NCI-H526 (cell line): ENCODE measurements around the gene CDC14A.
"Not testable (repeated sequence)": the region's sequence is repeated elsewhere in the genome, so short reads cannot be mapped to it uniquely, and the experiment has no call there.

Source experiments
- DNase-seq, 2 experiments: peaks; one replicate each; lab custom pipeline; 2025; lab: John Stamatoyannopoulos, UW

CDC14A gene

DNA sequence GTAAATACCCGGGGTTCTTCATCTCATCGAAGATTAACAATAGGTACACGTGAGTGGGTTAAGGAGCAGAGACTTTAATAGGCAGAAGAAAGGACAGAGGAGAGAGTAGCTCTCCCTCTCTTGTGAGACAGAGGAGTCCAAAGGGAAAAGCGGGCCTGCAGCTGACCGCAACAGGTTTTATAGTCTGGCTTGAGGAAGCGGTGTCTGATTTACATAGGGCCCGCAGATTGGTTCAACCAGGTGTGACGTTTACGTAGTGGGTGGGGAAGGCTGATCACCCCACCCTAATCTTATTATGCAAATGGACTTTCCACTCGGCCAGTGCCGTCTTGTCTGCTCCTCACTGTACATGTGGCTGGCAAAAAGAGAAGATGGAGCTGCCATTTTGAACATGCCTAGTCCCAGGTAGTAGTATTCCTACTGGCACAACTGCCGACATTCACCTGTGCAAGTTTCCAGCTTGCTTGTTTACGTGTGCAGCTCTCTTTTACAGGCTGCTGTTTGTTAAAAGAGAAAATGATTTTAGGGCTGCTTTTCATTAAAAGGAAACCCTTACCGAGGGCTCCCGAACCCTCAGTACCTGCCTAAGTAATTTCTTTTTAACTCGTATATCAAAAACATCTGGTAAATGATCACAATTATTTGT is 10.6 kb downstream of the CDC14A start:
- DNase-seq = peak; percentile 38 to 59

DNA sequence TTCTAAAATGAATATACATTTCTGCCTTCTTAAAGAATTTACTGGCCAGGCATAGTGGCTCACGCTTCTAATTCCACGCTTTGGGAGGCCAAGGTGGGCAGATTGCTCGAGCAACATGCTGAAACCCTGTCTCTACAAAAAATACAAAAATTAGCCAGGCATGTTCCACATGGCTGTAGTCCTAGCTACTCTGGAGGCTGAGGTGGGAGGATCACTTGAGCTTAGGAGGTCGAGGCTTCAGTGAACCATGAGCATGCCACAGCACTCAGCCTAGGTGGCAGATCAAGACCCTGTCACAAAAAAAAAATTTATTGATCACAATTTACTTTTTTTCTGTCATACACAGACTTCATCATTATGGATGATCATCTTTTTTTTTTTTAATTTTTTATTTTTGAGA is 11.5 kb downstream of the CDC14A start:
- DNase-seq = no peak

DNA sequence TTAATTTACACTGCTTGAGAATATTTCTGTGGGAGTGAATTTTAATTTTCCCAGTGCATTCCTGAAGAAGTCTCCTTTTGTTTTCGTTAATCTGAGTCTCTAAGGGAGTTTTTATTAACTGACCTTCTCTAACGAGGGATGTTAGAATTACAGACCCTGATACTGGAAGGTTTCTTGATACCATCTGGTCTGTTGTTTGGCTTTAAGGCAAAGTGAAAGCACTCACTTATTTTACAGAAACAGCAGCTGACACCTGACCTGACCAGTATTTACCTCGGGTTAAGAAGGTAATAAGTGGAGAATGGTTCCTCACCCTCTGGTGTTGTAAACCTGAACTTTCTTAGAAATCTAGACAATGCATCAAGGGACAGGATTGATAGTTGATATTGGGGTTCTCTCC is 12.4 kb downstream of the CDC14A start:
- DNase-seq = no peak

- no peak for DNase-seq
Measured at GRCh38 chr1:100366209-100366525, 13.9 kb downstream of the CDC14A start.

DNA sequence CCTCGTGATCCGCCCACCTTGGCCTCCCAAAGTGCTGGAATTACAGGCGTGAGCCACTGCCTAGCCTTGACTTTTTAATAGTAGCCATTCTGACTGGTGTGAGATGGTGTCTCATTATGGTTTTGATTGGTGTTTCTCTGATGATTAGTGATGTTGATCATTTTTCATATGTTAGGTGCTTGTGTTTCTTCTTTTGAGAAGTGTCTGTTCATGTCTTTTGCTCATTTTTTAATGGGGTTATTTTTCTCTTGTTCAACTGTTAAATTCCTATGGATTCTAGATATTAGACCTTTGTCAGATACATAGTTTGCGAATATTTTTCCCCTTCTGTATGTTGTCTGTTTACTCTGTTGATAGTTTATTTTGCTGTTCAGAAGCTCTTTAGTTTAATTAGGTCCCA is 17.0 kb downstream of the CDC14A start:
- DNase-seq = not testable (repeated sequence)

GRCh38 chr1:100373953-100374352 is 21.6 kb downstream of the CDC14A start:
- not testable (repeated sequence) for DNase-seq

DNA sequence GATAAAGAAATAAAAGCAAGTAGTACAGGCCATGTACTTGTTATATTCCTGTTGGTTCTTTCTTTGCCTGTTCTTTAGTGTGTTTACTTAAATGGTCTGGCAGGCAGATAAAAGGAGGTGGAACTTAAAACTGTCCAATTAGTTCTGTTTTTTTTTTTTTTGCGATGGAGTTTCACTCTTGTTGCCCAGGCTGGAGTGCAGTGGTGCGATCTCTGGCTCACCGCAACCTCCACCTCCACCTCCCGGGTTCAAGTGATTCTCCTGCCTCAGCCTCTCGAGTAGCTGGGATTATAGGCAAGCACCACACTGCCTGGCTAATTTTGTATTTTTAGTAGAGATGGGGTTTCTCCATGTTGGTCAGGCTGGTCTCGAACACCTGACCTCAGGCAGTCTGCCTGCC is 24.6 kb downstream of the CDC14A start:
- not testable (repeated sequence) for DNase-seq

GRCh38 chr1:100377590-100378361 is 25.5 kb downstream of the CDC14A start:
- no peak for DNase-seq

GRCh38 chr1:100378956-100379355 is 26.6 kb downstream of the CDC14A start:
- no peak for DNase-seq

GRCh38 chr1:100380635-100381034 is 28.3 kb downstream of the CDC14A start:
- DNase-seq = no peak

- DNase-seq = no peak
Measured at GRCh38 chr1:100382657-100383056, 30.4 kb downstream of the CDC14A start.

GRCh38 chr1:100383743-100384405 is 31.6 kb downstream of the CDC14A start:
- DNase-seq = no peak

- DNase-seq = no peak
Measured at GRCh38 chr1:100387209-100387608, 34.9 kb downstream of the CDC14A start.

GRCh38 chr1:100387657-100388350 is 35.5 kb downstream of the CDC14A start:
- DNase-seq = no peak

GRCh38 chr1:100390531-100390930 is 38.2 kb downstream of the CDC14A start:
- no peak for DNase-seq

DNA sequence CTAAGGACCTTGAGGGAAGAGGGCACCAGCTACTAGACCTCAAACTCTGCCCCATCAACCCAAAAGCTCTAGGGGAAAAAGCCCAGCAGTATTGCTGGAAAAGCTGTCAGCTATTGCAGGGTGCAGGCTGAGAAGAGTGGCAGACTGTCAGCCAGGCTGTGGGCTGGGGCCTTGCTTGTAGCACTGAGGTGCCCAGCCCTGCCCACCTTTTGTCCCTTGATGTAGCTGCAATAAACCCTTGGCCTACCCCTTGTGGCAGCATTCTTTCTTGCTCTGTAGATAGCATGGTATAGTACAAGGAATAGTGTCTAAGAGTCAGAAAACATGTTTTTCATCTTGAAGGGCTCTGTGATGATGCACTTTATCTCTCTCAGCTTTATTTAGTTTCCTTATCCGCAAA is 39.4 kb downstream of the CDC14A start:
- no peak for DNase-seq

DNA sequence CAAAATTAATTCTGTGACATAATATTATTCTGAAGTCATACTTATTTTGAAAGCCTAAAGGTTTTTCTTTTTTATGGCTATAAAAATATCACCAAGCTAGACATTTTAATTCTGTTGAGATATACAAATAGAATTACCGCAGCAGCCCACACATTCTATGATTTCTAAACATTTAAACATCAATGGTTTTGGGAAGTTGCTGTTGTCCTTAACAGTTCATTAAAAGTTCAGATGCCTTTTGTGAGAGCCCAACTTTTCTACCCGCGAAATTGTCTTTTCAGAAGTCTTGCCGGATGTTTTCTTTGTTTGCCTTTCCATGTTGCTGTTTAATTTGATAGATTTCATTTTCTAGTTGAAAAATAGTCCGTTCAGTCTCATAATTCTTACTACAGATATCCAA is 40.5 kb downstream of the CDC14A start:
- no peak for DNase-seq

DNA sequence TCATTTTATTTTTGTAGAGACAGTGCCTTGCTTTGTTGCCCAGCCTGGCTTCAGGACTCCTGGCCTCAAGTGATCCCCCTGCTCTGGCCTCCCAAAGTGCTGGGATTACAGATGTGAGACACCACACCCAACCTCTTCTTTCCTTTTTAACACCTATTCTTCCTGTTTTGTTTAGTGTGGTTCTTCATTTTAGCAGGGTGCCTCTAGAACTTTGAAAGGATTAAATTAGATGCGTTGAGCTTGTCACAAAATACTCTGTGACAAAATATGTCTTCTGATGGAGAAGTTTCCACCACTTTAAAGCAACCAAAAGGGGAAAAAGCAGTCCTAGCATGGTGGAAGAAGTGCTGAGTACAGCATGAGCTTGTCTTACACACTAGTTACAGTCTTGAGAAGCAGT is 42.0 kb downstream of the CDC14A start:
- DNase-seq = no peak

DNA sequence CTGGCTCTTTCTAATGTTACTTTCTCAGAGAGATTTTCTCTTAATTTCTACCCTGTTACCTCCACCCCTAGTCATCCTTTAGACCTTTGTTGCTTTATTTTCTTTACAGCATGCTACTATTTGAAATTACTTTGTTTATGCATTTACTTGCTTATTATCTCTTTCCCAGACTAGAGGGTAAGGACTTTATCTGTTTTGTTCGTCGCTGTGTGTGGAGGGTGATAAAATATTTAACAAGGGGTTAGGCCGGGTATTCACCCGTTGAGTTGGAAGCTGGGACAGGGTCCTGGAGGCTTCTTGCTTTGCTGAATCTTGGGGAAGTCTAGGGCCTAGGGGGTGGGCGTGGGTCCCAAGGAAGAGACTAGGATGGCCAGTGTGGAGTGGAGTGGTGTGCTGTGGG is 43.6 kb downstream of the CDC14A start:
- DNase-seq = no peak

- DNase-seq = no peak
Measured at GRCh38 chr1:100396651-100397050, 44.3 kb downstream of the CDC14A start.

DNA sequence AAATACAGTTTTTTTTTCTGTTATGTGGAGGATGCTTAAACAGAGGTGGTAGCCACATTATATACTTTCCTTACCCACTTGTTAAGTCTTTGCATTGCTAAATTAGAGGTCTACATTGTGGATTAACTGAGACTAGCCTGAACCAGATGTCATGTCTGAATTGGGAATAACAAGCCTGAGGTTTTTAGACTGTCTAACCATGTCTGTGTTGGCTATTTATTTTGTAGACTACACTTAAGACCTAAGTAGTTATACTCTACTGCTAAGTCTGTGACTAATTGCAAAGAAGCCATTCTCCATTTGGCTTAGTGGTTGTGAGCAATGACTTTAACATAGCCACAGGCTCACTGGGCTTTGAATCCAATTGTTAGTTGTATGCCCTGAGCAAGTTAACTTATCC is 45.4 kb downstream of the CDC14A start:
- no peak for DNase-seq

DNA sequence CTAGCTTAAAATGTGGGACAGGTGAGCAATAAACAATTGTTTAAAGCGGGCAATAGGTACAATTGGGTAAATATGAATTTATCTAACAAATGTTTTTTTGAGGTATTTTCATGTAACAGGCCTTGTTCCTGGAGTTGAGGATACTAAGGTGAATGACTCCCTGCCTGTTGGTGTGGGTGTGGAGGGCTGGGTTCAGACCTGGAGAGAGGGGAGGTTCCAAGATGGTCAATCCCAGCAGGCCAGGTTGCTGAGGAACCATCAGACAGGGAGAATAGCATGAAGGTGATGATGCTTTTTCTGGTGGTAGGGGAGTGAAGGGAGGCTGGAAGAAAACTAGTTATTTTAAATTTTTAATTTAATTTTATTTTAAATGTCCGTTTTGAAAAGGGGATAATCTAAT is 46.3 kb downstream of the CDC14A start:
- no peak for DNase-seq

- no peak for DNase-seq
Measured at GRCh38 chr1:100400404-100400803, 48.1 kb downstream of the CDC14A start.
